ENCODE data around the gene UNC119.
"Not testable (repeated sequence)": the region's sequence is repeated elsewhere in the genome, so short reads cannot be mapped to it uniquely, and the experiment has no call there.

The UNC119 gene

DNA sequence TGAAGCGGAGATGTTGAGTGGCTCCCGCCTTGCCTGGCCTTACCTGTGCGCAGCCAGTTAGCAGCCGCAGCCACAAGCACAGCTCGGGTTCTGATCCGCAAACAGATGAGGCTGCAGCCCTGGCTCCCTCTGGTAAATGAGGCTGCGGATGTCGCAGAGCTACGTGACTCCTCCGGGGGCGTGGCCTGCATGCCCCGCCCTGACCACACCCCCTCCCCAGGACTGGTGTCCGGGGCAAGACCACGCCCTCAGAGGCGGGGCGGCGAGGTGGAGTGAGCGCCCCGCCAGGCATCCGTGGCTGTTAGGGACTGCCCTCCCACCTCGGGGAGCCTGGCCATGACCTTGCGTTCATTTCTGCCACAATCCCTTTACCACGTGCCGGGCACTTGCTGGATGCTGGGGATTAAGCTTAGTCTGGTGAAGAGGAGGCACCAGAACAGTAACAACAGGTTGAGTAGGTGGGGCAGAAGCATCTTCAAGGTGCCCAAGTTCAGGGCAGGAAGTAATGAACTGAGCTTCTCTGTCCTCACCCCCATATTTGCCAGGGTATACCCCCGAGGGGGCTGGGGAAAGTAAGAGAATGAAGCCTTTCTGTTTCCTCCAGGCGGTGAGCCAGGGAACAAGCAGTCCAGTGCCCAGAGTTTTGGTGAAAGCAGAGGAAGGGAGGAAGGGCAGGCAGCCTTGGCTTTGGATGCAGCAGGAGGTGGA is 24.5 kb upstream of the UNC119 start, which contains the start of gene ALDOC:
ALDOC (minus strand) TSS at position 138 of the 708 bp plus-strand sequence. CDS start 1,363 bp downstream, outside the sequence.
- Mint-ChIP-seq H3K27ac (peak within 1 kb of the TSS; percentile 86), H3K4me3 (peak within 1 kb of the TSS; percentile 81), H3K9me3 (no peaks in the 10 kb centered on the region), H3K36me3 (peaks cover 15% of the 10 kb centered on the region), H3K4me1 (peaks cover 28% of the 10 kb centered on the region), H3K27me3 (no peaks in the 10 kb centered on the region)
- ATAC-seq, result peak; percentile 99

DNA sequence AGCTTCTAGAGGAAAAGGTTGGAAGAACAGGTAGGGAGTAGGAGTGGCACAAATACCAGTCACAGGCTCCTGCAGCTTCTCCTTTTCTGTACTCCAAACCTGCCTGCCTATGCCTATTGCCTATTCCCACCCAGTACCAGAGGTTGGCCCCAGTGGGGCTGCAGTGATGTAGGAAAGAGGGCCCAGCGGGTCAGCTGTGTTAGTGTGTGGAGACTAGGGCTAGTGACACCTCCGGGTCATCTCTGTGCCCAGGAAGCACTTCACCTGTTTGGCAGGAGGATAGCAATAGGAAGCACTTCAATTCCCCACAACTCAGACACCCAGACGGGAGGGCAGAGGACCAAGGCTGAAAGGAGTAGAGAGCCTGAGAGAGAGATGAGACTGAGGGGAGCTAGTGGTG is 23.6 kb upstream of the UNC119 start:
- ATAC-seq, H3K27me3 Mint-ChIP-seq, H3K9me3 Mint-ChIP-seq: not testable (repeated sequence)
- Mint-ChIP-seq H3K27ac (peak overlapping the region; percentile 86), H3K4me1 (peaks cover 30% of the 10 kb centered on the region), H3K36me3 (peaks cover 15% of the 10 kb centered on the region), H3K4me3 (peak overlapping the region; percentile 81)

DNA sequence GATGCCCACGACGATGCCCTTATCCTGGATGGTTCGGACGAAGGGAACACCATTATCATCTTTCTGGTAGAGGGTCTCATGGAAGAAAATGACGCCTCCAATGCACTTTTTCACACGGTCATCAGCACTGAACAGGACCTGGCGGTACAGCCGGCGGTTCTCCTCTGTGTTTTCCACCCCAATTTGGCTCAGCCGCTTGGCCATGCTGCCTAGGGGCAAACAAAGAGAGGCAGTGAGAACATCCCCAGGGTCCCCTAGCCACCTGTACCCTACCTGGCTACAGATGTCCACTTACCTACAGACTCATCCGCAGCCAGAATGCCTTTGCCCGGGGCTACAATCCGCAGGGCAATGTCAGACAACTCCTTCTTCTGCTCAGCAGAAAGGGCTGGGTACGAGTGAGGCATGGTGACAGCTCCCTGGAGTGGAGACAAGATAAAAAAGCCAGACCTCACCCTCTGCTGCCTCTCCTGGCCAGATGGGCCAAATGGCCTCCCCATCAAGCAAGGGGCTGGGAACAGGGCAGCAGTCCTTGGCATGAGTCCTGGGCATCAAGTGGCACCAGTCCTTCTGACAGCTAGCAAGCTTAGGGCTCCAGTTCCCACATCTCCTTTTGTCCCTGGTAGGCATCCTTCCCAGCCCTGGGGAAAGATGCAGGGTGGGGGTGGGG is 22.8 kb upstream of the UNC119 start:
- no peak overlapping the region for H3K27ac Mint-ChIP-seq
- H3K4me3 Mint-ChIP-seq, result no peak overlapping the region
- H3K9me3 Mint-ChIP-seq, result no peaks in the 10 kb centered on the region
- peaks cover 13% of the 10 kb centered on the region for H3K36me3 Mint-ChIP-seq
- H3K27me3 Mint-ChIP-seq, result no peaks in the 10 kb centered on the region
- no peak for ATAC-seq
- peaks cover 36% of the 10 kb centered on the region for H3K4me1 Mint-ChIP-seq

DNA sequence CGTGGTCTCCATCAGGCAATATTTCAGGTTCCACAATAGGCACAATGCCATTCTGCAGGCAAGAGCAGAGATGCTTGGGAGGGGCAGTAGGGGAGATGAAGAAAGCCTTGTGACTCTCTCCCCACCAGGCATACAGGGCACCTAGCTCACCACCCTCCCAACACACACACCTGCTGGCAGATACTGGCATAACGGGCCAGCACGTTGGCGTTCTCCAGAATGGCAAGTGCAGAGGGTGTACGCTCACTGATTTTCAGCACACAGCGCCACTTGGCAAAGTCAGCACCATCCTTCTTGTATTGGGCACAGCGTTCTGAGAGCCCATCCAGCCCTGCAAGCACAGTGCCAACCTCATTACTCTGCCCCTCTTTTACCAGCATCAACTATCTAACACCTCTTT is 22.1 kb upstream of the UNC119 start:
- Mint-ChIP-seq H3K4me1 (peaks cover 43% of the 10 kb centered on the region), H3K9me3 (no peaks in the 10 kb centered on the region), H3K36me3 (peaks cover 10% of the 10 kb centered on the region), H3K4me3 (no peak overlapping the region), H3K27ac (no peak overlapping the region), H3K27me3 (no peaks in the 10 kb centered on the region)
- ATAC-seq, result no peak

DNA sequence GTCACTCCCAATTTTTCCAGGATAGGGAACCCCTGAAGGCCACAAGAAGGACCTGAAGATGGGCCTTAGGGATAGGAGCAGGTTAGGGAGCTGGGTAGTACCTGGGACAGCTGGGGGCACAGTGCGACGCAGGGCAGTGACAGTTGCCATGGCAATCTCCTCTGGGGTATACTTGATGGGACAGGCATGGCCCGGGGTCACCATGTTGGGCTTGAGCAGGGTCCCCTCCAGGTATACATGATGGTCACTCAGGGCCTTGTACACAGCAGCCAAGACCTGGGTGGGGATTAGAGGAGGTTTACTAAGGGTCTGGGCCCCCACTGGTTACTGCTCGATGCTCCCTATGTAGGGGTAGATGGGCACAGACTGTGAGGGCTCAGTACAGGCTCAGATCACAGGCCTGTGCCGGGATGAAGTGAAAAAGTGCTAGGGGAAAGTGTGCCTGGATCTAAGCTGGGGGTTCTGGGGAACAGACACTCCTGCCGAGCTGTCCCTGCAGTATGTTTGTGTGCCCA is 21.6 kb upstream of the UNC119 start:
- Mint-ChIP-seq H3K4me3 (no peak overlapping the region), H3K4me1 (peaks cover 47% of the 10 kb centered on the region)
- ATAC-seq, result no peak

DNA sequence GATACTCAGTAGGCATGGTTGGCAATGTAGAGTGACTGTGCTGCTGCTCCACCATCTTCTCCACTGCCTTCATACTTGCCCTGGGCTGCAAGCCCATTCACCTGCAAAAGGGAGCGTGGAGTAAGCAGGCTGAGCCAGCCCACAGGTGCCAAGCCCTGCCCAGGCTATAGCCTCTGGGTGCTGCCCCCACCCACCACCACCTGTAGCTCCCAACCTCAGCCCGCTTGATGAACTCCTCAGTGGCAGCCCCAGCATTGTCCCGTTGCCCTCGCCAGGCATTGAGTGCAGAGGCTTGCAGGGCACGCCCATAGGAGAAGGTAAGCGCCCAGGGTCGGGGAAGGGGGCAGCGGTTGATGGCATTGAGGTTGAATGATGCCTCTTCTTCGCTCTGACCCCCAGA is 21.1 kb upstream of the UNC119 start:
- no peak overlapping the region for H3K27ac Mint-ChIP-seq
- no peaks in the 10 kb centered on the region for H3K27me3 Mint-ChIP-seq
- no peaks in the 10 kb centered on the region for H3K9me3 Mint-ChIP-seq
- peaks cover 50% of the 10 kb centered on the region for H3K4me1 Mint-ChIP-seq
- peaks cover 12% of the 10 kb centered on the region for H3K36me3 Mint-ChIP-seq
- H3K4me3 Mint-ChIP-seq, result no peak overlapping the region
- ATAC-seq, result no peak

More for the DNA sequence above, 21.6 kb upstream of the UNC119 start:
- Mint-ChIP-seq H3K27ac (no peak overlapping the region), H3K9me3 (no peaks in the 10 kb centered on the region), H3K36me3 (peaks cover 10% of the 10 kb centered on the region), H3K27me3 (no peaks in the 10 kb centered on the region)

DNA sequence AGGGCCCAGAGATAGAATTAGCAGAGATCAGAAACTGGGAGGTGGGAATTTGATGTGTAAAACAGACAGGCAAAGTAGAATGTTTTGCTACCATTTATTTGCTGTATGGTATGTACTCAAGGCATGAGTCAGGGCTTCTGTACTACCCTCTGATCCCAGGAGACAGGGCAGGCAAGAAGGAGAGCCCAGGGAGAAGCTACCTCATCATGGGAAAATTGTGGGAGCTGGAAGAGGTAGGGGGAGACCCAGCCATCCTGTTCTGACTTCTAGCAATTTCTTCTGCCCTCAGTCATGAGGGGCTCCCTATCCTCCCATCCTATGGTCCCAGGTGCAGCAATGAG is 20.6 kb upstream of the UNC119 start:
- Mint-ChIP-seq H3K27ac (peak overlapping the region; percentile 81), H3K4me3 (no peak overlapping the region), H3K27me3 (no peaks in the 10 kb centered on the region), H3K9me3 (no peaks in the 10 kb centered on the region), H3K36me3 (peaks cover 17% of the 10 kb centered on the region), H3K4me1 (peaks cover 55% of the 10 kb centered on the region)
- ATAC-seq, result no peak

DNA sequence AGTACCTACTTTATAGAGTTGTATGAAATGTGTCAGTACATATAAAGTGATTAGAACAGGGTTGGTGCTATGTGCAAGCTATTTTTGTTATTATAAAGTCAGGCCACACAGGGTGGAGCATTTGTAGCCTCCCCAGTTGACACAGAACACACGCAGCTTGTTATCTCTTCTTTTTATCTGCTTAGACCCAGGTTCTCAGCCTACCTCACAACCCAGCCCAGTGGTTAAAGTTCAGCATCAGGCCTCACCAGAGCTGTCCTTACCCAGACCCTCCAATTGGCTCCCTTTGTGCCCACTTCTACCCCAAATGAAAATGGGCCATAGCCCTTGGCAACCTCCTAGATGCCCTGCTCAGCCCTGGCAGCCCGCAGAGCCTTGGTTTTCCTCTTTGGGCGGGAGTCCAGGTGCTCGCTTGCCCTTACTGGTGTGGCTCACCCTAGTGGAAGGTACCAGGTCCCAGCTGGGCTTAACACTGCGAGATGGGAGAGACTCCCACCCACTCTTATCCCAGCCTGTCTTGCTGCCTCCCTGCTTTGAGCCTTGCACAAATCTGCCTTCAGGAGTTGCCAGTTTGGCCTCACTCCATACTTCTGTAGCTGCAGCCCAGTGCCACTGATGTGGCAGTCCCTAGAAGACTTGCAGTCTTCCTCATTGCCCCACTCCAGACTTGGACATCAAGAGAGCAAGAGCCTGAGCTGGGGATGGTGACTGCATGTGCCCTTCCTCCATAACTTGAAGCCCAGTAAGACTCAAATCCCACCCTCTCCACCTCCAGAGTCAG is 20.0 kb upstream of the UNC119 start:
- H3K9me3 Mint-ChIP-seq, result no peaks in the 10 kb centered on the region
- peak overlapping the region; percentile 96 for H3K4me3 Mint-ChIP-seq
- no peak for ATAC-seq
- no peaks in the 10 kb centered on the region for H3K27me3 Mint-ChIP-seq
- peaks cover 61% of the 10 kb centered on the region for H3K4me1 Mint-ChIP-seq
- peaks cover 22% of the 10 kb centered on the region for H3K36me3 Mint-ChIP-seq
- peak overlapping the region; percentile 81 for H3K27ac Mint-ChIP-seq

DNA sequence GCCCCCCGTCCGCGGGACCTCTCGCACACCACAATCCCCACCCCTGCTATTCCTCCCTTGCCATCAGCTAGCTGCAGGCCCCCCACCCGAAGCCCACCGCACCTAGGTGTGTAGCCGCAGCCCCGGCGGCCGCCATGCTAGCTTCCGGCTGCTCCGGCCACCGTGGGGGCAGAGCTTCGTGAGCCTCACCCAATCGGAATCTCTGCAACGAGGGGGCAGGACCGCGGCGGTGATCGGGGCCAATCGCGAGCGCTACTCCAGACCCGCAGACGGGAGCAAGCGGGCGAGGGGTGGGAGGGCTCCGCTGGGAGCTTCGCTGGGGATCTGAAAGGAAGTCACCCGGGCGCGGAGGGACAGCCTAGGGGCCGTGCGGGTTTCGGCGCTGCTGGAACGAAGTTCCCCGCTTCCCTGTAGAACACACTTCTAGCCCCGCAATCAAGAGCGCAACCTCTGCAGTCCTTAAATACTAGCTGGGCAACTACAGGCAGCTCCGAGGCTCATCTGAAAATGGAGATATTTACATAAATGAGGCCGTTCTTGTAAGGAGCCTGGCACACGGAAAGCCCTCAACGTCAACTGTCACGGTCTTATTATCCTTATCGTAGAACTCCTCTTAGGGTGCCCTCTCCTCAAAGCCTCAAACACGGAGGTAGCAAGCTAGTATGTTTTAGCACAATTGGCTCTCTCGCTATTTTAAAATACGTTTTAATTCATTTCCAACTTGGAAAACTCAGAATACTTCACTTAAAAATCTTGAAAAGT is 19.1 kb upstream of the UNC119 start, which contains the start of gene PIGS:
PIGS (minus strand) TSS at position 164 of the 762 bp plus-strand sequence; CDS start at position 136, 28 bp downstream.
- Mint-ChIP-seq H3K4me1 (peaks cover 60% of the 10 kb centered on the region), H3K36me3 (peaks cover 22% of the 10 kb centered on the region)

DNA sequence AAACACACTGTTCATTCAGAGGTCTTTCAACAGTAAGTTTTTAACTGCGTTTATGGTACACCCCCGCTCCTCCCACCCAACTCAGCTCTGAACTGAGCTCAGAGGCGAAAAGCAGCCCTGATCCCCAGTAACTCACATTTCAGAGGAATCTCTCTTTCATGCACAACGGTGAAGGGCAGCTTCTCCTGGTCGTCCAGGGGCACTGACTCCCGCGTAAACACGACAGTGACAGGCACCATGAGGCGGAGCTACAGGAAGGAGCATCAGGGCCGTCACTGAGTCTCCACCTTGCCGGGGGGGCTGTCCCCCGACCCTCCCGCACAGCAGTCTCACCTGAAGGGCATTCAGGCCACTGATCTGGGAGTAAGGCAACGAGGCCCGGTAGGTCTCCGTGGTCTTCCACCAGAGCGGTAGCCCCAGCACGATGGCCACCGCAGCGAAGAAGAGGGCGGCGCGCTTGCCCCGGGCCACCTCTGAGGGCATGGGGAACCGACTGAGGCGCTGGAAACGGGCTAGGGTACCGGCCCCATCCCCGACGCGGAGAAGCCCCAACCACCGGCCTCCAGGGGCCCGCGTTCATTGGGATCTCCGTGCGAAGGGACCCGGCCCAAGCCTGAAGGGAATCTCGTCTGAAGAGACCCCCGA is 18.4 kb upstream of the UNC119 start:
- H3K9me3 Mint-ChIP-seq, result no peaks in the 10 kb centered on the region
- peak; percentile 56 for ATAC-seq
- no peaks in the 10 kb centered on the region for H3K27me3 Mint-ChIP-seq
- H3K4me3 Mint-ChIP-seq, result peak overlapping the region; percentile 96
- H3K4me1 Mint-ChIP-seq, result peaks cover 53% of the 10 kb centered on the region
- peaks cover 22% of the 10 kb centered on the region for H3K36me3 Mint-ChIP-seq
- peak overlapping the region; percentile 81 for H3K27ac Mint-ChIP-seq

More for the DNA sequence above, 19.1 kb upstream of the UNC119 start, which contains the start of gene PIGS:
- H3K9me3 Mint-ChIP-seq, result no peaks in the 10 kb centered on the region
- H3K4me3 Mint-ChIP-seq, result peak within 1 kb of the TSS; percentile 96
- H3K27ac Mint-ChIP-seq, result peak within 1 kb of the TSS; percentile 81
- no peaks in the 10 kb centered on the region for H3K27me3 Mint-ChIP-seq
- ATAC-seq, result peak; percentile 98

DNA sequence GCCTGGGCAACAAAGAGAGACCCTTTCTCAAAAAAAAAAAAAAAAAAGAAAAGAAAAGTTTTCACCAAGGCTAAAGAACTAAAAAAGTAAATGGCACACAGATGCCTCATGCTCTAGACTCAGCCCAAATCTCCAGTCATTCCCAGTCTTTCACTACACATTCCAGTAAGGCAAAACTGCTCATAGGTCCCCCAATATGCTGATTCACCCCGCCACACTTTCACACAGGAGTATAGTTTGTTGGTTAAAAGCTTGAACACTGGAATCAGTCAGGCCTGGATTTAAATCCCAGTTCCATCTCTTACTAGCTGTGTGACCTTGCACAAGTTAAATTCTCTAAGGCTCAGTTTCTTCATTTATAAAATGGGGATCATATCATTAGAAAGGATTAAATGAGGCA is 17.0 kb upstream of the UNC119 start:
- Mint-ChIP-seq H3K27ac (peak overlapping the region; percentile 9), H3K4me3 (no peak overlapping the region), H3K4me1 (peaks cover 50% of the 10 kb centered on the region), H3K36me3 (peaks cover 21% of the 10 kb centered on the region), H3K9me3 (no peaks in the 10 kb centered on the region), H3K27me3 (no peaks in the 10 kb centered on the region)
- no peak for ATAC-seq

DNA sequence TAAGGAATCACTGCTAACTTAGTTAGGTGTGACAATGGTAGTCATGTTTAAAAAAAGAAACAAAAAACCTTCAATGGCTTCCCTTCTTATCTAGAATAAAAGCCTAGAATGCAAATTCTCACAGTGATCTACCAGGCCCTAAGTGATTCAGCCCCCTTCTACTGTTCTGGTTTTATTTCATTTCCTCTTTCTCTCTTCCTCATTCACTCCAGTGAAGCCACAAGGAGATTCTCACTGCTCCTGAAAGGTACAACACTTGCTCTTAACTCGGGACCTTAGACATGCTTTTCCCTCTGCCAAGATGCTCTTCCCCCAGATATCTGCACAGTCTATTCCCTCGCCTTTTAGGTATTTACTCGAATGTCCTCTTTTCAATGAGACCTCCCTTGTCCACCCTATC is 15.2 kb upstream of the UNC119 start:
- Mint-ChIP-seq H3K4me1 (peaks cover 46% of the 10 kb centered on the region), H3K27ac (peak overlapping the region; percentile 17), H3K9me3 (no peaks in the 10 kb centered on the region), H3K27me3 (no peaks in the 10 kb centered on the region), H3K36me3 (peaks cover 25% of the 10 kb centered on the region), H3K4me3 (peak overlapping the region; percentile 6)
- ATAC-seq, result peak; percentile 66

DNA sequence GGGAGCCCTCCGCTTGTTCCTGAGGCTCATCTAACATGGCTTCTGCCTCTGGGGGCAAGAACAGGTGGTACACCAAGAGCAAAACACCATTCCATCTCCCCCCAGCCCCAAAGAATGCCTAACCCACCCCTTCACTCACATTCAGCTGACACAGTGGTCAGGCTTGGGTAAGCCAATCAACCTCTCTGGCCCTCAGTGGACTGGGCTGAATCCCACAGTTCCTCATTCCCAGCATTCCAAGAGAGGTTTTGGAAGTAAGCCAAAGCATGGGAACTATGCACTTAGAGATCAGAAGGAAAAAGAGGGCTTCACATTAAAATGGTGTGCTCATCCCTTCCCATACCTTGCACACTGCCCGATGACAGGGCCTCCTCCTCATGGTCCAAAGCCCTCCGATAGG is 11.1 kb upstream of the UNC119 start:
- no peak overlapping the region for H3K4me3 Mint-ChIP-seq
- no peak overlapping the region for H3K27ac Mint-ChIP-seq
- no peaks in the 10 kb centered on the region for H3K9me3 Mint-ChIP-seq
- no peak for ATAC-seq
- H3K4me1 Mint-ChIP-seq, result peaks cover 16% of the 10 kb centered on the region
- peaks cover 49% of the 10 kb centered on the region for H3K36me3 Mint-ChIP-seq
- H3K27me3 Mint-ChIP-seq, result no peaks in the 10 kb centered on the region

DNA sequence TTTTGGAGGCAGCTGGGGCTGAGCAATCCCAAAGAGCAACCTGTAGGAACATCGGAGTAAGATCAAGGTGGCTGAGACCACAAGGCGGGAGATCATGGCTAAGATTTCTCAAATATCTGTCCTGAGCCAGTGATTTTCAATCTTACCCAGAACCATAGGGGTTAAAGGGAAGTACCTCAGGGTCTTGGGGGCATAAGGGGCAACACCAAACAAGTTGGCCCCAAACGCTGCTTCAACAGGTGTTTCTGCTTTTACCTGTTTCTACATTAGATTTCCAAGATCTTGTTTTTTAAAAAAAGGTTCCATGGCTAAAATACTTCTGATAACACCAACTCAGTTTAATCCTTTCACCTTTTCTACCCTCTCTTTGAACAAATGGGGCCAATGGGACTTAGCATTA is 2.6 kb upstream of the UNC119 start:
- Mint-ChIP-seq H3K4me3 (no peak overlapping the region), H3K9me3 (no peaks in the 10 kb centered on the region), H3K4me1 (peaks cover 39% of the 10 kb centered on the region), H3K27ac (no peak overlapping the region), H3K27me3 (no peaks in the 10 kb centered on the region), H3K36me3 (peaks cover 64% of the 10 kb centered on the region)
- no peak for ATAC-seq

Data from stimulated activated memory B cell treated with anti-CD40 and anti-IgM and Interleukin-4, amounts not matched to agents 10 μg/mL and 1 μg/mL and 100 μg/mL, for 72 hours (primary cell).